ENCODE measurements around the gene TTC7B.

Gene TTC7B

GRCh38 chr14:90632451-90632850 is 183.8 kb downstream of the TTC7B start:
- TF ChIP-seq POLR2AphosphoS5 (IDR thresholded peaks at IDR 0.05; ENCODE audit: low read depth) (no peak), GABPA (IDR thresholded peaks at IDR 0.05; ENCODE audit: low read depth) (no peak), REST (IDR thresholded peaks at IDR 0.05; ENCODE audit: insufficient replicate concordance, low read depth) (no peak), SPI1 (IDR thresholded peaks at IDR 0.05; ENCODE audit: borderline replicate concordance, low read depth) (no peak), CTCF (IDR thresholded peaks at IDR 0.05; ENCODE audit: insufficient read depth, low read length) (no peak)
- H3K27ac ChIP-seq (replicated peaks), result no peak overlapping the region
- no peak overlapping the region for H3K4me3 ChIP-seq (replicated peaks; ENCODE audit: insufficient read depth, low read length)
- DNase-seq (ENCODE audit: low read depth in 1 of 2, low spot score in 1 of 2), result no peak
- no peaks in the 10 kb centered on the region for H3K27me3 ChIP-seq (ENCODE audit: insufficient read depth, poor library complexity, severe bottlenecking)

- peak; percentile 49 for TF ChIP-seq POLR2AphosphoS5 (IDR thresholded peaks at IDR 0.05; ENCODE audit: low read depth)
- TF ChIP-seq GABPA (IDR thresholded peaks at IDR 0.05; ENCODE audit: low read depth), result no peak
- TF ChIP-seq REST (IDR thresholded peaks at IDR 0.05; ENCODE audit: insufficient replicate concordance, low read depth), result no peak
- TF ChIP-seq SPI1 (IDR thresholded peaks at IDR 0.05; ENCODE audit: borderline replicate concordance, low read depth), result no peak
- peak; percentile 77 to 85 for DNase-seq (ENCODE audit: low read depth in 1 of 2, low spot score in 1 of 2)
- H3K27ac ChIP-seq (replicated peaks), result peak overlapping the region; percentile 77
- no peak overlapping the region for H3K4me3 ChIP-seq (replicated peaks; ENCODE audit: insufficient read depth, low read length)
- no peaks in the 10 kb centered on the region for H3K27me3 ChIP-seq (ENCODE audit: insufficient read depth, poor library complexity, severe bottlenecking)
Observed at GRCh38 chr14:90630171-90630806, 185.9 kb downstream of the TTC7B start.

- H3K27ac ChIP-seq (replicated peaks), result peak overlapping the region; percentile 77
- no peaks in the 10 kb centered on the region for H3K27me3 ChIP-seq (ENCODE audit: insufficient read depth, poor library complexity, severe bottlenecking)
- no peak overlapping the region for H3K4me3 ChIP-seq (replicated peaks; ENCODE audit: insufficient read depth, low read length)
- TF ChIP-seq POLR2AphosphoS5 (IDR thresholded peaks at IDR 0.05; ENCODE audit: low read depth), result no peak
- no peak for TF ChIP-seq GABPA (IDR thresholded peaks at IDR 0.05; ENCODE audit: low read depth)
- no peak for TF ChIP-seq REST (IDR thresholded peaks at IDR 0.05; ENCODE audit: insufficient replicate concordance, low read depth)
- TF ChIP-seq CTCF (IDR thresholded peaks at IDR 0.05; ENCODE audit: insufficient read depth, low read length), result no peak
- no peak for TF ChIP-seq SPI1 (IDR thresholded peaks at IDR 0.05; ENCODE audit: borderline replicate concordance, low read depth)
- DNase-seq (ENCODE audit: low read depth in 1 of 2, low spot score in 1 of 2), result no peak
Observed at GRCh38 chr14:90629471-90629870, 186.8 kb downstream of the TTC7B start.

Measured in HL-60 (cell line).